SK-N-SH (cell line): ENCODE measurements around the gene PHETA2. TPM values are rescaled to one million over a fixed set of nuclear protein-coding genes. Genes with fewer than 3 reads are reported as not detected.
A peak's percentile ranks its signal among the peaks of the same experiment; 100 is the strongest.
"Not testable (repeated sequence)": the region's sequence is repeated elsewhere in the genome, so short reads cannot be mapped to it uniquely, and the experiment has no call there.

Source experiments
- CTCF ChIA-PET: fragments of 300-600, 350-600 bp; formaldehyde crosslinking; extraction: SDS; loops from one replicate; lab custom pipeline; 2021; lab: Yijun Ruan, JAX
- POLR2A ChIA-PET: fragments of 350-600 bp; sonication (Branson Sonifier 250); formaldehyde crosslinking; extraction: SDS; loops from one replicate; lab custom pipeline; 2020; ENCODE audit warnings: antibody characterized with exemption, inconsistent platforms; lab: Yijun Ruan, JAX
- DNase-seq: peaks from one replicate; pipeline ENCODE4 v3.0.0; 2012
- H2AFZ ChIP-seq: fragments of 200-600 bp; sonication (generic); 2 replicates; pipeline ENCODE4 v1.8.1; 2016; ENCODE audit warnings: antibody characterized with exemption, mild to moderate bottlenecking, low read depth
- H3F3A ChIP-seq: fragments of 200-600 bp; sonication (generic); replicated peaks from 2 replicates; pipeline ENCODE3; 2016; ENCODE audit warnings: antibody characterized with exemption, mild to moderate bottlenecking; ENCODE audit not compliant: insufficient read depth
- H3K27ac ChIP-seq, 2 experiments: fragments of 200-500 bp in 1 of 2; fragments of 200-600 bp in 1 of 2; sonication (Bioruptor generic) in 1 of 2; sonication (generic), shearing (Covaris generic) in 1 of 2; 2 replicates each; pipeline versions ENCODE4 v1.5.1 to v1.6.1; 2014 to 2016; ENCODE audit warnings: low read depth in 2 of 2, inconsistent platforms in 1 of 2, low read length in 1 of 2, mild to moderate bottlenecking in 1 of 2, mixed read lengths in 1 of 2
- H3K27me3 ChIP-seq: fragments of 200-600 bp; sonication (generic), shearing (Covaris generic); 2 replicates; pipeline ENCODE4 v1.6.1; 2016; ENCODE audit warnings: mixed run types; ENCODE audit not compliant: insufficient read depth
- H3K36me3 ChIP-seq, 2 experiments: fragments of 200-500 bp in 1 of 2; fragments of 200-600 bp in 1 of 2; sonication (Bioruptor generic) in 1 of 2; sonication (generic) in 1 of 2; replicated peaks in 1 of 2; 2 replicates each; pipeline versions ENCODE3 to v1.5.1; 2014 to 2016; ENCODE audit warnings: low read length in 1 of 2, mild to moderate bottlenecking in 1 of 2; ENCODE audit not compliant: insufficient read depth in 2 of 2, control insufficient read depth in 1 of 2
- H3K4me1 ChIP-seq, 2 experiments: fragments of 200-500 bp in 1 of 2; fragments of 200-600 bp in 1 of 2; sonication (Bioruptor generic) in 1 of 2; sonication (generic), shearing (Covaris generic) in 1 of 2; 2 replicates each; pipeline versions ENCODE4 v1.5.1 to v1.6.1; 2014 to 2016; ENCODE audit warnings: low read depth in 1 of 2, low read length in 1 of 2, mixed run types in 1 of 2; ENCODE audit not compliant: insufficient read depth in 2 of 2, control insufficient read depth in 1 of 2
- H3K4me2 ChIP-seq: fragments of 200-600 bp; sonication (generic), shearing (Covaris generic); 2 replicates; pipeline ENCODE4 v1.6.1; 2017; ENCODE audit warnings: mixed run types
- H3K4me3 ChIP-seq, 2 experiments: fragments of 200-500 bp in 1 of 2; fragments of 200-600 bp in 1 of 2; sonication (Bioruptor generic) in 1 of 2; sonication (generic), shearing (Covaris generic) in 1 of 2; 2 replicates each; pipeline versions ENCODE4 v1.5.1 to v1.8.1; 2014 to 2016; ENCODE audit warnings: low read depth in 2 of 2, inconsistent platforms in 1 of 2, low read length in 1 of 2, mild to moderate bottlenecking in 1 of 2, mixed read lengths in 1 of 2, moderate library complexity in 1 of 2
- H3K79me2 ChIP-seq: fragments of 200-600 bp; sonication (generic); 2 replicates; pipeline ENCODE4 v1.8.1; 2017; ENCODE audit warnings: mild to moderate bottlenecking; ENCODE audit not compliant: insufficient read depth
- H3K9ac ChIP-seq: fragments of 200-600 bp; sonication (generic); 2 replicates; pipeline ENCODE4 v1.6.1; 2017; ENCODE audit warnings: mixed run types
- H3K9me2 ChIP-seq: fragments of 200-600 bp; sonication (generic); 2 replicates; pipeline ENCODE4 v1.6.1; 2017; ENCODE audit warnings: mixed run types
- H3K9me3 ChIP-seq: fragments of 200-600 bp; sonication (generic); 2 replicates; pipeline ENCODE4 v1.6.1; 2017; ENCODE audit warnings: mixed run types, mild to moderate bottlenecking, moderate library complexity
- H4K20me1 ChIP-seq: fragments of 200-600 bp; sonication (generic); 2 replicates; pipeline ENCODE4 v1.6.1; 2017; ENCODE audit warnings: mild to moderate bottlenecking, mixed run types; ENCODE audit not compliant: insufficient read depth
- CTCF ChIP-seq: fragments of 200-600 bp; sonication (generic); IDR thresholded peaks from 2 replicates; pipeline ENCODE4 v1.6.1; 2017; ENCODE audit warnings: antibody characterized with exemption, mild to moderate bottlenecking, moderate library complexity
- ELF1 ChIP-seq: IDR thresholded peaks from 2 replicates; pipeline ENCODE4 v1.4.0; 2012
- FOXJ3 ChIP-seq: sonication (generic); formaldehyde crosslinking; IDR thresholded peaks from 2 replicates; pipeline ENCODE4 v1.5.1; 2020; ENCODE audit warnings: mild to moderate bottlenecking, missing genetic modification reagents
- GABPA ChIP-seq: IDR thresholded peaks from 2 replicates; pipeline ENCODE4 v1.4.0; 2012; ENCODE audit warnings: low read depth, mild to moderate bottlenecking
- GATA2 ChIP-seq: sonication (generic); formaldehyde crosslinking; IDR thresholded peaks from 2 replicates; pipeline ENCODE4 v1.5.0; 2020; ENCODE audit warnings: mild to moderate bottlenecking, missing genetic modification reagents
- MAX ChIP-seq: IDR thresholded peaks from 2 replicates; pipeline ENCODE4 v1.4.0; 2012; ENCODE audit warnings: low read depth
- MEF2A ChIP-seq: IDR thresholded peaks from 2 replicates; pipeline ENCODE4 v1.4.0; 2012; ENCODE audit warnings: low read depth, borderline replicate concordance
- POLR2AphosphoS5 ChIP-seq: IDR thresholded peaks from 2 replicates; pipeline ENCODE4 v1.6.1; 2012; ENCODE audit warnings: low read depth, low read length
- RAD21 ChIP-seq: IDR thresholded peaks from 2 replicates; pipeline ENCODE4 v1.6.1; 2012; ENCODE audit warnings: mild to moderate bottlenecking, low read length
- RCOR1 ChIP-seq: fragments of 150-350 bp; IDR thresholded peaks from 2 replicates; pipeline ENCODE4 v1.6.1; 2017; ENCODE audit warnings: antibody characterized with exemption, low read length
- SIN3A ChIP-seq: IDR thresholded peaks from 2 replicates; pipeline ENCODE4 v1.6.1; 2012; ENCODE audit warnings: low read depth, mild to moderate bottlenecking, low read length, moderate library complexity, borderline replicate concordance
- TAF1 ChIP-seq: IDR thresholded peaks from 2 replicates; pipeline ENCODE4 v1.6.1; 2012; ENCODE audit warnings: low read depth, mild to moderate bottlenecking, low read length, moderate library complexity, borderline replicate concordance
- TCF12 ChIP-seq: IDR thresholded peaks from 2 replicates; pipeline ENCODE4 v1.4.0; 2012
- USF2 ChIP-seq: fragments of 150-350 bp; IDR thresholded peaks from 2 replicates; pipeline ENCODE4 v1.6.1; 2017; ENCODE audit warnings: antibody characterized with exemption, low read length, low read depth, borderline replicate concordance
- ZBTB33 ChIP-seq: IDR thresholded peaks from 2 replicates; pipeline ENCODE4 v1.4.0; 2012; ENCODE audit warnings: low read depth, borderline replicate concordance
- WGBS: methylation state at CpG from one replicate; pipeline ENCODE4 v1.1.6; 2017; ENCODE audit warnings: low lambda C conversion rate; 5-methylcytosine and 5-hydroxymethylcytosine counted together
- polyA plus RNA-seq, 3 experiments: library from polyadenylated mRNA; depleted of rRNA; stranded (reverse); fragments of >200 nt; gene quantifications; 2 replicates each; pipeline ENCODE4 v1.2.3, GENCODE V29; 2012

PHETA2 gene
- polyA plus RNA-seq, 1 of the 3 experiments (the other 2 are of a cell fraction), result 0.05 TPM

GRCh38 chr22:42070517-42071422 is 3.3 kb upstream of the PHETA2 start, which contains the start of gene NAGA:
NAGA (minus strand) TSS chr22:42070812; CDS start chr22:42070297, 515 bp downstream.
- Histone ChIP-seq H3K27ac (peak within 1 kb of the TSS; percentile 55 to 78), H3K9me3 (no peaks in the 10 kb centered on the region), H3K9ac (peak within 1 kb of the TSS; percentile 60), H3K4me3 (peak within 1 kb of the TSS; percentile 53 to 60), H3F3A (no peaks in the 10 kb centered on the region), H3K9me2 (no peaks in the 10 kb centered on the region), H3K27me3 (no peaks in the 10 kb centered on the region), H2AFZ (peak within 1 kb of the TSS; percentile 70), H4K20me1 (no peaks in the 10 kb centered on the region), H3K79me2 (no peaks in the 10 kb centered on the region), H3K4me2 (peak within 1 kb of the TSS; percentile 82), H3K36me3 (no peaks in the 10 kb centered on the region), H3K4me1 (peaks cover 8% of the 10 kb centered on the region in 2 experiments; a peak in 2 of 4 replicates)
- POLR2A ChIA-PET, result no interaction called here
- DNase-seq, result peak; percentile 89
- 0% methylated on average over 3 of the region's 56 CpGs for WGBS
- TF ChIP-seq ZBTB33 (no peak), GATA2 (CRISPR knock-in tag) (no peak), CTCF (no peak), GABPA (no peak), SIN3A (no peak), FOXJ3 (CRISPR knock-in tag) (no peak), USF2 (no peak), MAX (peak; percentile 61), POLR2AphosphoS5 (0 out of 2 replicates have a peak, but pooled peaks have one; percentile 43), MEF2A (no peak), ELF1 (no peak), RAD21 (no peak), RCOR1 (no peak), TCF12 (no peak), TAF1 (no peak)
- CTCF ChIA-PET, result interaction anchor here (1.0 kb wide), 1 partner anchor 98 kb away, joined by 4 read pairs; no protein-coding TSS in a partner anchor

GRCh38 chr22:42071508-42071907 is 2.5 kb upstream of the PHETA2 start:
- DNase-seq, H3F3A ChIP-seq, H3K4me3 ChIP-seq, H3K9me3 ChIP-seq, H3K4me1 ChIP-seq, H3K36me3 ChIP-seq, H3K79me2 ChIP-seq, H2AFZ ChIP-seq, H3K9me2 ChIP-seq, POLR2A ChIA-PET, H4K20me1 ChIP-seq, H3K27me3 ChIP-seq: not testable (repeated sequence)
- peak overlapping the region in 1 of 2 experiments; percentile 55; a peak in 1 of 4 replicates for H3K27ac ChIP-seq
- CTCF ChIA-PET, result interaction anchor here (1.0 kb wide), 1 partner anchor 99 kb away, joined by 4 read pairs; no protein-coding TSS in a partner anchor
- H3K4me2 ChIP-seq, result peak overlapping the region; percentile 82; the same call in 1 of the 2 replicates
- 75% methylated on average over 4 of the region's 7 CpGs for WGBS
- H3K9ac ChIP-seq, result peak overlapping the region; percentile 60; the same call in 1 of the 2 replicates
